SK-N-SH (cell line): Measurements from ENCODE around the gene PAPOLB.

Experiments used
- CHD2 ChIP-seq: fragments of 150-350 bp; IDR thresholded peaks from 2 replicates; pipeline ENCODE4 v1.6.1; 2018; ENCODE audit warnings: low read length; ENCODE audit not compliant: partially characterized antibody
- CTCF ChIP-seq: fragments of 200-600 bp; sonication (generic); IDR thresholded peaks from 2 replicates; pipeline ENCODE4 v1.6.1; 2017; ENCODE audit warnings: antibody characterized with exemption, mild to moderate bottlenecking, moderate library complexity
- EP300 ChIP-seq, 2 experiments: IDR thresholded peaks; 2 replicates each; pipeline versions ENCODE4 v1.4.0 to v1.6.1; 2012; ENCODE audit warnings: borderline replicate concordance in 1 of 2, low read depth in 1 of 2, low read length in 1 of 2
- POLR2AphosphoS5 ChIP-seq: IDR thresholded peaks from 2 replicates; pipeline ENCODE4 v1.6.1; 2012; ENCODE audit warnings: low read depth, low read length
- RAD21 ChIP-seq: IDR thresholded peaks from 2 replicates; pipeline ENCODE4 v1.6.1; 2012; ENCODE audit warnings: mild to moderate bottlenecking, low read length

- TF ChIP-seq CTCF: no peak
- TF ChIP-seq CHD2: no peak
- TF ChIP-seq RAD21: no peak
- no peak for TF ChIP-seq EP300 (IDR thresholded peaks at IDR 0.05; ENCODE audit: borderline replicate concordance in 1 of 2, low read depth in 1 of 2, low read length in 1 of 2)
- TF ChIP-seq POLR2AphosphoS5: no peak
Observed at GRCh38 chr7:4880218-4880617, 18.4 kb upstream of the PAPOLB start.
